HL-60 (cell line): ENCODE results near the gene OR2C1.

ENCODE experiments used
- DNase-seq, 2 experiments: peaks; one replicate each; pipeline ENCODE4 v3.0.0-alpha.2; 2010 to 2020; ENCODE audit warnings: low read depth in 1 of 2, low spot score in 1 of 2
- H3K27ac ChIP-seq: fragments of 250-450 bp; sonication (Bioruptor Pico); replicated peaks from 2 replicates; pipeline ENCODE4 v1.5.1; 2020; ENCODE audit warnings: mild to moderate bottlenecking, moderate library complexity
- H3K27me3 ChIP-seq: fragments of 250-450 bp; sonication (Bioruptor Pico); 2 replicates; pipeline ENCODE4 v1.5.1; 2021; ENCODE audit warnings: mild to moderate bottlenecking, moderate library complexity; ENCODE audit not compliant: insufficient read depth, poor library complexity, severe bottlenecking
- H3K4me3 ChIP-seq: replicated peaks from 2 replicates; pipeline ENCODE4 v1.5.1; 2011; ENCODE audit warnings: mild to moderate bottlenecking, control low read depth, low read length; ENCODE audit not compliant: insufficient read depth
- GABPA ChIP-seq: IDR thresholded peaks from 2 replicates; pipeline ENCODE4 v1.6.1; 2012; ENCODE audit warnings: low read depth
- POLR2AphosphoS5 ChIP-seq: IDR thresholded peaks from 2 replicates; pipeline ENCODE4 v1.6.1; 2012; ENCODE audit warnings: low read depth
- SPI1 ChIP-seq: IDR thresholded peaks from 2 replicates; pipeline ENCODE4 v1.6.1; 2012; ENCODE audit warnings: low read depth, mild to moderate bottlenecking, borderline replicate concordance
- TF ChIP-seq, protein P1 (sequence below): IDR thresholded peaks from one replicate; pipeline ENCODE4 v1.5.1; 2011; ENCODE audit warnings: low read length, control low read depth, inconsistent platforms; ENCODE audit not compliant: insufficient read depth
- TF ChIP-seq, protein P2 (sequence below): IDR thresholded peaks from 2 replicates; pipeline ENCODE4 v1.6.1; 2012; ENCODE audit warnings: low read depth; ENCODE audit not compliant: insufficient replicate concordance

OR2C1 gene

DNA sequence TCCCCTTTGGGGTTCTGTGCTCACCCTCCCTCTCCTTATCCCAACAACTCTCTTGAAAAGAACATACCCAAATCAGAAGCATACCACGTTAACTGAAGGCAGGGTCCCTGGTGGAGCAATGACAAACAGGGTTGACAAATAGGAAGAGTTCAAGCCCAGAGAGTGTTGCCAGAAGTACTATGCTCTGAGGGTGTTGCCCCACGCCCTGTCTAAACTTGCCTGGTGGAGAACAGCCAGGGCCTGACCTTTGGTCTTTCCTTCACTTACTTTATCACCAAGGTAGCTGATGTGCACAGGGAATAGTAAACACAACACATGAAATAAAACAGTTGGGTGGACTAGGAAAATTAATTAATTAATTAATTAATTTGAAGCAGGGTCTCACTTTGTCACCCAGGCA, 27.0 kb upstream of the OR2C1 start:
- DNase-seq = no peak
- Histone ChIP-seq H3K4me3 (no peak overlapping the region), H3K27me3 (no peaks in the 10 kb centered on the region), H3K27ac (no peak overlapping the region)
- TF ChIP-seq, protein P1, sequence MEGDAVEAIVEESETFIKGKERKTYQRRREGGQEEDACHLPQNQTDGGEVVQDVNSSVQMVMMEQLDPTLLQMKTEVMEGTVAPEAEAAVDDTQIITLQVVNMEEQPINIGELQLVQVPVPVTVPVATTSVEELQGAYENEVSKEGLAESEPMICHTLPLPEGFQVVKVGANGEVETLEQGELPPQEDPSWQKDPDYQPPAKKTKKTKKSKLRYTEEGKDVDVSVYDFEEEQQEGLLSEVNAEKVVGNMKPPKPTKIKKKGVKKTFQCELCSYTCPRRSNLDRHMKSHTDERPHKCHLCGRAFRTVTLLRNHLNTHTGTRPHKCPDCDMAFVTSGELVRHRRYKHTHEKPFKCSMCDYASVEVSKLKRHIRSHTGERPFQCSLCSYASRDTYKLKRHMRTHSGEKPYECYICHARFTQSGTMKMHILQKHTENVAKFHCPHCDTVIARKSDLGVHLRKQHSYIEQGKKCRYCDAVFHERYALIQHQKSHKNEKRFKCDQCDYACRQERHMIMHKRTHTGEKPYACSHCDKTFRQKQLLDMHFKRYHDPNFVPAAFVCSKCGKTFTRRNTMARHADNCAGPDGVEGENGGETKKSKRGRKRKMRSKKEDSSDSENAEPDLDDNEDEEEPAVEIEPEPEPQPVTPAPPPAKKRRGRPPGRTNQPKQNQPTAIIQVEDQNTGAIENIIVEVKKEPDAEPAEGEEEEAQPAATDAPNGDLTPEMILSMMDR = no peak
- TF ChIP-seq POLR2AphosphoS5 (no peak), GABPA (no peak), SPI1 (no peak)
- TF ChIP-seq, protein P2, sequence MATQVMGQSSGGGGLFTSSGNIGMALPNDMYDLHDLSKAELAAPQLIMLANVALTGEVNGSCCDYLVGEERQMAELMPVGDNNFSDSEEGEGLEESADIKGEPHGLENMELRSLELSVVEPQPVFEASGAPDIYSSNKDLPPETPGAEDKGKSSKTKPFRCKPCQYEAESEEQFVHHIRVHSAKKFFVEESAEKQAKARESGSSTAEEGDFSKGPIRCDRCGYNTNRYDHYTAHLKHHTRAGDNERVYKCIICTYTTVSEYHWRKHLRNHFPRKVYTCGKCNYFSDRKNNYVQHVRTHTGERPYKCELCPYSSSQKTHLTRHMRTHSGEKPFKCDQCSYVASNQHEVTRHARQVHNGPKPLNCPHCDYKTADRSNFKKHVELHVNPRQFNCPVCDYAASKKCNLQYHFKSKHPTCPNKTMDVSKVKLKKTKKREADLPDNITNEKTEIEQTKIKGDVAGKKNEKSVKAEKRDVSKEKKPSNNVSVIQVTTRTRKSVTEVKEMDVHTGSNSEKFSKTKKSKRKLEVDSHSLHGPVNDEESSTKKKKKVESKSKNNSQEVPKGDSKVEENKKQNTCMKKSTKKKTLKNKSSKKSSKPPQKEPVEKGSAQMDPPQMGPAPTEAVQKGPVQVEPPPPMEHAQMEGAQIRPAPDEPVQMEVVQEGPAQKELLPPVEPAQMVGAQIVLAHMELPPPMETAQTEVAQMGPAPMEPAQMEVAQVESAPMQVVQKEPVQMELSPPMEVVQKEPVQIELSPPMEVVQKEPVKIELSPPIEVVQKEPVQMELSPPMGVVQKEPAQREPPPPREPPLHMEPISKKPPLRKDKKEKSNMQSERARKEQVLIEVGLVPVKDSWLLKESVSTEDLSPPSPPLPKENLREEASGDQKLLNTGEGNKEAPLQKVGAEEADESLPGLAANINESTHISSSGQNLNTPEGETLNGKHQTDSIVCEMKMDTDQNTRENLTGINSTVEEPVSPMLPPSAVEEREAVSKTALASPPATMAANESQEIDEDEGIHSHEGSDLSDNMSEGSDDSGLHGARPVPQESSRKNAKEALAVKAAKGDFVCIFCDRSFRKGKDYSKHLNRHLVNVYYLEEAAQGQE = no peak

DNA sequence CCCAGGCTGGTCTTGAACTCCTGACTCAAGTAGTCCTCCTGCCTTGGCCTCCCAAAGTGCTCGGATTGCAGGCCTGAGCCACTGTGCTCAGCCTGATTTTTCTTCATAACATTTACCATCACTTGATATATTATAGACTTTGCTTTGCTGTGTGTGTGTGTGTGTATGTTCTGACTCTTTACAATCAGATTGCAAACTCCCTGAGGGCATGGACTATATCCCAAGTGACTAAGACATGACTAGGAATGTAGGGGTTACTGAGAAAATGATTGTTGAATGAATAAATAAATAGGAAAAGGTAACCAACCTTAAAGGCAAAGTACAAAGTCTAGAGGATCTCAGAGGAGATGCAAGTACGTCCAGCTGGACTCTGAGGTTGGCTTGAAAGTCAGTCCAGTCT, 9.6 kb upstream of the OR2C1 start:
- no peak overlapping the region for H3K27ac ChIP-seq
- no peaks in the 10 kb centered on the region for H3K27me3 ChIP-seq
- no peak overlapping the region for H3K4me3 ChIP-seq
- TF ChIP-seq SPI1 (no peak), POLR2AphosphoS5 (no peak), GABPA (no peak)
- TF ChIP-seq, protein P2 = no peak
- TF ChIP-seq, protein P1 = no peak
- DNase-seq = no peak

DNA sequence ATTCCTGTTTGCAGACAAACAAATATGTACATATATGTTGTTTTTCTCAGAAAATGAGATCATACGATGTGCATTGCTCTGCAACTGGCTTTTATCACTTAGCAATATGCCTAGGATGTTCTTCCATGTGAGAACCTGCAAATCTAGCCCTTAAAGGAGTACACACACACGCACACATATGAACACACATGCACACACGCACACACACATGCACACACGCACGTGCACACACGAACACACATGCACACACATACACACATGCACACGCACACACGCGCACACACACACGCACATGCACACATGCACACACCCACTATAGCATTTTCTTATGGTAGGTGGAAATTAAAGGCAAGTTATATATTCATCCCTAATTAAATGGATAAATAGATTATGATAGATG, 8.1 kb upstream of the OR2C1 start:
- H3K4me3 ChIP-seq = no peak overlapping the region
- H3K27ac ChIP-seq = no peak overlapping the region
- no peak for DNase-seq
- TF ChIP-seq GABPA (no peak), SPI1 (no peak), POLR2AphosphoS5 (no peak)
- TF ChIP-seq, protein P1 = no peak
- TF ChIP-seq, protein P2 = no peak
- H3K27me3 ChIP-seq = no peaks in the 10 kb centered on the region
